ENCODE results near the gene SOHLH1. TPM values are rescaled to one million over a fixed set of nuclear protein-coding genes. Genes with fewer than 3 reads are reported as not detected.

SOHLH1 gene
- total and polyA plus RNA-seq, 12 donors, result not detected

GRCh38 chr9:135697226-135697625 lies 2.1 kb downstream of the SOHLH1 start:
- DNase-seq (no peak), ATAC-seq (no peak)
- intact Hi-C loops (cut with DNase I), result no loop called here
- Histone ChIP-seq H3K27ac (no peak overlapping the region), H3K9me3 (no peaks in the 10 kb centered on the region), H3K27me3 (peaks cover 1 to 44% (median 12%) of the 10 kb centered on the region in 7 donors), H3K36me3 (no peaks in the 10 kb centered on the region), H3K4me3 (no peak overlapping the region), H3K4me1 (peaks cover 0 to 9% (median 8%) of the 10 kb centered on the region in 9 donors)
- 78 to 83% methylated on average over 15 of the region's 15 CpGs for WGBS, 2 donors
- no peak for TF ChIP-seq CTCF (IDR thresholded peaks at IDR 0.05)

GRCh38 chr9:135696446-135696845 lies 2.8 kb downstream of the SOHLH1 start:
- intact Hi-C loops (cut with DNase I), result no loop called here
- ATAC-seq, result no peak
- Histone ChIP-seq H3K9me3 (no peaks in the 10 kb centered on the region), H3K4me1 (peaks cover 0 to 1% (median 0%) of the 10 kb centered on the region in 9 donors), H3K4me3 (no peak overlapping the region), H3K27me3 (peaks cover 0 to 39% (median 4%) of the 10 kb centered on the region in 7 donors), H3K36me3 (no peaks in the 10 kb centered on the region), H3K27ac (no peak overlapping the region)
- TF ChIP-seq CTCF (IDR thresholded peaks at IDR 0.05), result no peak
- 81 to 83% methylated on average over 16 of the region's 16 CpGs for WGBS, 2 donors
- DNase-seq, result no peak

DNA sequence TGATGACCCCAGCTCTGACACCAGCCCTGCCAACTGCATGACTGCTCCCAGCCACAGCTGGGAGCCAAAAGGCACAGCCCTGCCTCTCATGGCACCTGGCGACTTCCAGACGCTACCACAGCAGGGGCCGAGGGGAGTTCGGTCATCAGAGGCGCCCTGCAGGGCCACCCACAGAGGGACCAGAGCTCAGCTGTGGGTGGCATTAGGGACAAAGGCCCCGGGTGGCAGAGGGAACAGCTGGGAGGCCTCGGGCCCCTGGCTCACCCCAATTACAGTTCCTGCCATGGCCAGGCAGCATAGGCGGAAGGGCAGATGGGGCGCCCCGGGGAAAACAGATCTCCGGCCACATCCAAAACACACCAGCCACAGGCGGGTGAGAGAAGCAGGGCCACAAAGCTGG lies 3.6 kb downstream of the SOHLH1 start:
- H3K4me1 ChIP-seq, result no peaks in the 10 kb centered on the region
- 77 to 80% methylated on average over 12 of the region's 12 CpGs for WGBS, 2 donors
- H3K36me3 ChIP-seq, result no peaks in the 10 kb centered on the region
- intact Hi-C loops (cut with DNase I), result no loop called here
- no peak overlapping the region for H3K27ac ChIP-seq
- no peaks in the 10 kb centered on the region for H3K9me3 ChIP-seq
- TF ChIP-seq CTCF (IDR thresholded peaks at IDR 0.05), result no peak
- no peak overlapping the region for H3K4me3 ChIP-seq
- no peak for DNase-seq
- peaks cover 0 to 31% (median 4%) of the 10 kb centered on the region in 7 donors for H3K27me3 ChIP-seq
- no peak for ATAC-seq

GRCh38 chr9:135695036-135695435 lies 4.2 kb downstream of the SOHLH1 start:
- H3K27ac ChIP-seq, result no peak overlapping the region
- no peak for TF ChIP-seq CTCF (IDR thresholded peaks at IDR 0.05)
- no peaks in the 10 kb centered on the region for H3K4me1 ChIP-seq
- ATAC-seq (no peak), DNase-seq (no peak)
- H3K4me3 ChIP-seq, result no peak overlapping the region
- intact Hi-C loops (cut with DNase I), result no loop called here
- peaks cover 0 to 25% (median 5%) of the 10 kb centered on the region in 7 donors for H3K27me3 ChIP-seq
- WGBS, 2 donors, result 85 to 89% methylated on average over 16 of the region's 16 CpGs
- H3K36me3 ChIP-seq, result no peaks in the 10 kb centered on the region
- H3K9me3 ChIP-seq, result no peaks in the 10 kb centered on the region

Measured in heart right ventricle (tissue), 16 donors.